H1 (cell line): Measurements from ENCODE around the gene JMJD1C. TPM values are rescaled to one million over a fixed set of nuclear protein-coding genes. Genes with fewer than 3 reads are reported as not detected.

Source experiments
- CTCF ChIA-PET: fragments of 300-600 bp; sonication (Branson Sonifier 250); formaldehyde crosslinking; loops from one replicate; lab custom pipeline; 2021; ENCODE audit not compliant: partially characterized antibody; lab: Charles Lee
- POLR2A ChIA-PET: fragments of 300-600 bp; sonication (Branson Sonifier 250); formaldehyde crosslinking; loops from one replicate; lab custom pipeline; 2021; ENCODE audit warnings: inconsistent platforms; ENCODE audit not compliant: partially characterized antibody; lab: Charles Lee
- DNase-seq, 2 experiments: peaks; one replicate each; pipeline versions ENCODE4 v3.0.0 to v3.0.0-alpha.2; 2010 to 2022; ENCODE audit warnings: low spot score in 2 of 2, low read depth in 1 of 2, mixed read lengths in 1 of 2
- FAIRE-seq: peaks from 2 replicates; lab custom pipeline; 2011; peaks lifted over from hg19 to GRCh38; lab: Jason Lieb, UNC
- H2AFZ ChIP-seq: 2 replicates; pipeline ENCODE4 v1.8.1; 2012; ENCODE audit warnings: low read length, inconsistent platforms
- H2AK5ac ChIP-seq: 2 replicates; pipeline ENCODE4 v1.6.1; 2013; ENCODE audit warnings: low read depth, low read length
- H2BK120ac ChIP-seq: replicated peaks from 2 replicates; pipeline ENCODE3; 2013; ENCODE audit warnings: low read depth, low read length, inconsistent platforms
- H2BK12ac ChIP-seq: 2 replicates; pipeline ENCODE4 v1.6.1; 2013; ENCODE audit warnings: low read depth, low read length
- H2BK15ac ChIP-seq: 2 replicates; pipeline ENCODE4 v1.6.1; 2013; ENCODE audit warnings: low read length
- H2BK20ac ChIP-seq: 2 replicates; pipeline ENCODE4 v1.6.1; 2013; ENCODE audit warnings: low read length
- H2BK5ac ChIP-seq: 2 replicates; pipeline ENCODE4 v1.6.1; 2013; ENCODE audit warnings: low read depth, low read length
- H3K14ac ChIP-seq: 2 replicates; pipeline ENCODE4 v1.6.1; 2013; ENCODE audit warnings: inconsistent platforms; ENCODE audit not compliant: insufficient read length
- H3K18ac ChIP-seq: 2 replicates; pipeline ENCODE4 v1.6.1; 2013; ENCODE audit warnings: low read length; ENCODE audit errors: extremely low read depth
- H3K23ac ChIP-seq: 2 replicates; pipeline ENCODE4 v1.6.1; 2013; ENCODE audit warnings: inconsistent platforms; ENCODE audit not compliant: insufficient read length
- H3K23me2 ChIP-seq: 2 replicates; pipeline ENCODE4 v1.6.1; 2013; ENCODE audit warnings: low read depth, low read length
- H3K27ac ChIP-seq: 2 replicates; pipeline ENCODE4 v1.6.1; 2011; ENCODE audit warnings: low read depth, low read length, inconsistent platforms
- H3K27me3 ChIP-seq, 4 experiments: replicated peaks in 1 of 4; 1 replicate in 1 of 4; 2 replicates in 3 of 4; pipeline versions ENCODE4 v1.6.1 to v1.8.1; 2011 to 2013; ENCODE audit warnings: low read length in 3 of 4, mild to moderate bottlenecking in 3 of 4, inconsistent platforms in 2 of 4, mixed read lengths in 2 of 4, moderate library complexity in 1 of 4; ENCODE audit not compliant: control insufficient read depth in 3 of 4, insufficient read depth in 3 of 4; ENCODE audit errors: extremely low read depth in 1 of 4
- H3K36me3 ChIP-seq, 4 experiments: 2 replicates each; pipeline versions ENCODE4 v1.6.1 to v1.8.1; 2011 to 2013; ENCODE audit warnings: mild to moderate bottlenecking in 4 of 4, low read length in 3 of 4, moderate library complexity in 2 of 4, control low read depth in 1 of 4, inconsistent platforms in 1 of 4; ENCODE audit not compliant: insufficient read depth in 4 of 4, control insufficient read depth in 2 of 4
- H3K4ac ChIP-seq: replicated peaks from 2 replicates; pipeline ENCODE3; 2013; ENCODE audit warnings: low read length, low read depth, mixed read lengths, inconsistent platforms; ENCODE audit not compliant: insufficient read length
- H3K4me1 ChIP-seq, 4 experiments: replicated peaks in 1 of 4; 1 replicate in 1 of 4; 2 replicates in 3 of 4; pipeline versions ENCODE4 v1.6.1 to v1.8.1; 2011 to 2013; ENCODE audit warnings: low read length in 3 of 4, inconsistent platforms in 2 of 4, mixed read lengths in 1 of 4; ENCODE audit not compliant: insufficient read depth in 4 of 4, control insufficient read depth in 3 of 4
- H3K4me2 ChIP-seq, 2 experiments: 2 replicates each; pipeline versions ENCODE4 v1.6.1 to v1.8.1; 2011 to 2013; ENCODE audit warnings: low read depth in 2 of 2, low read length in 2 of 2, control low read depth in 1 of 2, inconsistent platforms in 1 of 2, mild to moderate bottlenecking in 1 of 2; ENCODE audit not compliant: insufficient read depth in 1 of 2
- H3K4me3 ChIP-seq, 4 experiments: fragments of 200-600, 300-600 bp in 1 of 4; sonication (generic), shearing (Covaris generic), sonication (Bioruptor Twin) in 1 of 4; 2 replicates each; pipeline versions ENCODE4 v1.5.1 to v1.8.1; 2011 to 2016; ENCODE audit warnings: low read length in 4 of 4, low read depth in 3 of 4, control low read depth in 2 of 4, inconsistent platforms in 2 of 4, mild to moderate bottlenecking in 2 of 4, mixed read lengths in 1 of 4, moderate library complexity in 1 of 4; ENCODE audit not compliant: insufficient read depth in 2 of 4; ENCODE audit errors: extremely low read depth in 1 of 4
- H3K56ac ChIP-seq: replicated peaks from 2 replicates; pipeline ENCODE3; 2013; ENCODE audit warnings: low read depth, mild to moderate bottlenecking, mixed read lengths, low read length, inconsistent platforms; ENCODE audit not compliant: insufficient read length
- H3K79me1 ChIP-seq: 2 replicates; pipeline ENCODE4 v1.6.1; 2013; ENCODE audit warnings: low read depth, low read length, control low read depth
- H3K79me2 ChIP-seq, 2 experiments: 2 replicates each; pipeline versions ENCODE4 v1.6.1 to v1.8.1; 2012 to 2013; ENCODE audit warnings: low read length in 2 of 2, mild to moderate bottlenecking in 2 of 2, inconsistent platforms in 1 of 2; ENCODE audit not compliant: insufficient read depth in 2 of 2, control insufficient read depth in 1 of 2
- H3K9ac ChIP-seq, 4 experiments: replicated peaks in 1 of 4; 1 replicate in 1 of 4; 2 replicates in 3 of 4; pipeline versions ENCODE4 v1.6.1 to v1.8.1; 2011 to 2013; ENCODE audit warnings: low read depth in 3 of 4, low read length in 3 of 4, control low read depth in 2 of 4, mild to moderate bottlenecking in 2 of 4, moderate library complexity in 2 of 4, inconsistent platforms in 1 of 4; ENCODE audit errors: extremely low read depth in 1 of 4
- H3K9me3 ChIP-seq, 2 experiments: 2 replicates each; pipeline versions ENCODE4 v1.6.1 to v1.8.1; 2012 to 2013; ENCODE audit warnings: mild to moderate bottlenecking in 2 of 2, moderate library complexity in 2 of 2, control low read depth in 1 of 2, inconsistent platforms in 1 of 2, low read depth in 1 of 2, low read length in 1 of 2, mixed read lengths in 1 of 2; ENCODE audit not compliant: insufficient read depth in 2 of 2
- H4K20me1 ChIP-seq, 2 experiments: replicated peaks in 1 of 2; 2 replicates each; pipeline versions ENCODE3 to v1.8.1; 2011 to 2013; ENCODE audit warnings: inconsistent platforms in 2 of 2, low read length in 2 of 2, mild to moderate bottlenecking in 1 of 2; ENCODE audit not compliant: insufficient read depth in 2 of 2, control insufficient read depth in 1 of 2
- H4K5ac ChIP-seq: 2 replicates; pipeline ENCODE4 v1.6.1; 2013; ENCODE audit warnings: low read length, low read depth, mixed read lengths, inconsistent platforms; ENCODE audit not compliant: insufficient read length
- H4K8ac ChIP-seq: 2 replicates; pipeline ENCODE4 v1.8.0; 2013; ENCODE audit warnings: mild to moderate bottlenecking, moderate library complexity, low read length, inconsistent platforms; ENCODE audit not compliant: insufficient read depth; ENCODE audit errors: extremely low read depth
- H4K91ac ChIP-seq: replicated peaks from 2 replicates; pipeline ENCODE3; 2013; ENCODE audit warnings: low read length, mixed read lengths, inconsistent platforms; ENCODE audit not compliant: insufficient read length
- ASH2L ChIP-seq: fragments of 200-600, 300-600 bp; sonication (generic); IDR thresholded peaks from one replicate; pipeline ENCODE4 v1.7.1; 2017; ENCODE audit warnings: low read length
- CHD1 ChIP-seq: IDR thresholded peaks from 2 replicates; pipeline ENCODE4 v1.6.1; 2012; ENCODE audit warnings: low read depth, low read length, improper control_type of control experiment
- CTBP2 ChIP-seq: IDR thresholded peaks from 2 replicates; pipeline ENCODE4 v1.7.0; 2011; ENCODE audit warnings: borderline replicate concordance, mild to moderate bottlenecking, moderate library complexity, mixed read lengths, low read length; ENCODE audit not compliant: insufficient read depth, insufficient read length
- EP300 ChIP-seq, 2 experiments: IDR thresholded peaks; 1 replicate in 1 of 2; 2 replicates in 1 of 2; pipeline ENCODE4 v1.6.1; 2011 to 2012; ENCODE audit warnings: low read depth in 2 of 2, low read length in 2 of 2, mild to moderate bottlenecking in 2 of 2, borderline replicate concordance in 1 of 2, inconsistent platforms in 1 of 2, moderate library complexity in 1 of 2
- EZH2 ChIP-seq: fragments of 200-600 bp; sonication (generic); IDR thresholded peaks from 2 replicates; pipeline ENCODE4 v1.7.1; 2012; ENCODE audit warnings: low read depth, mild to moderate bottlenecking, moderate library complexity, low read length, inconsistent platforms; ENCODE audit not compliant: severe bottlenecking
- GABPA ChIP-seq: IDR thresholded peaks from 2 replicates; pipeline ENCODE4 v1.6.1; 2011; ENCODE audit warnings: mild to moderate bottlenecking, low read length, moderate library complexity, borderline replicate concordance; ENCODE audit not compliant: insufficient read depth
- GTF2F1 ChIP-seq: IDR thresholded peaks from 2 replicates; pipeline ENCODE4 v1.6.1; 2012; ENCODE audit warnings: low read depth, low read length, improper control_type of control experiment, borderline replicate concordance
- HDAC2 ChIP-seq, 2 experiments: fragments of 300-600 bp in 1 of 2; sonication (generic) in 1 of 2; IDR thresholded peaks; 2 replicates each; pipeline ENCODE4 v1.6.1; 2011 to 2012; ENCODE audit warnings: low read depth in 2 of 2, low read length in 2 of 2, mild to moderate bottlenecking in 2 of 2, moderate library complexity in 2 of 2, borderline replicate concordance in 1 of 2, inconsistent platforms in 1 of 2
- KDM5A ChIP-seq: fragments of 200-600 bp; IDR thresholded peaks from 2 replicates; pipeline ENCODE4 v1.7.1; 2012; ENCODE audit warnings: mild to moderate bottlenecking, low read length, inconsistent platforms, mixed read lengths
- NANOG ChIP-seq: IDR thresholded peaks from 2 replicates; pipeline ENCODE4 v1.6.1; 2011; ENCODE audit warnings: low read length, low read depth, mild to moderate bottlenecking, inconsistent platforms; ENCODE audit not compliant: insufficient read depth, poor library complexity, severe bottlenecking
- RBBP5 ChIP-seq: IDR thresholded peaks from 2 replicates; pipeline ENCODE4 v1.7.1; 2012; ENCODE audit warnings: low read depth, mild to moderate bottlenecking, inconsistent platforms, low read length, moderate library complexity, borderline replicate concordance
- WGBS, 2 experiments: shearing (Covaris generic) in 1 of 2; methylation state at CpG; one replicate each; pipeline versions ENCODE4 v1.1.6 to v1.1.7; 2013 to 2015; ENCODE audit warnings: low lambda C conversion rate in 2 of 2, mixed read lengths in 2 of 2, inconsistent platforms in 1 of 2, low coverage in 1 of 2, missing lambda C conversion rate in 1 of 2; ENCODE audit not compliant: insufficient replicate concordance in 2 of 2, insufficient coverage in 1 of 2, insufficient read length in 1 of 2; ENCODE audit errors: extremely low coverage in 1 of 2, missing lambda C conversion rate in 1 of 2; 5-methylcytosine and 5-hydroxymethylcytosine counted together
- polyA plus RNA-seq, 7 experiments: library from polyadenylated mRNA; depleted of rRNA in 3 of 7; stranded (reverse) in 5 of 7; unstranded in 2 of 7; fragments of >200 nt in 5 of 7; fragments of 200-250 nt in 2 of 7; gene quantifications; 1 replicate in 5 of 7; 2 replicates in 1 of 7; 4 replicates in 1 of 7; pipeline versions ENCODE4 v1.2.1 to v1.2.3, GENCODE V29; 2011 to 2013; ENCODE audit warnings: missing spikeins in 2 of 7, mixed read lengths in 2 of 7
- total RNA-seq: library from RNA; stranded (reverse); fragmentation: NEBNext Ultra II Directional; extraction: Animal tissue kit (Norgen Biotek cat#: 25700); gene quantifications from 2 replicates; pipeline ENCODE4 v1.2.1, GENCODE V29; 2021

Gene JMJD1C
- total and polyA plus RNA-seq, 2 of the 8 experiments (the other 6 are each of a cell fraction or from before 2014, with no cell fraction given): 54.5 to 210 TPM

DNA sequence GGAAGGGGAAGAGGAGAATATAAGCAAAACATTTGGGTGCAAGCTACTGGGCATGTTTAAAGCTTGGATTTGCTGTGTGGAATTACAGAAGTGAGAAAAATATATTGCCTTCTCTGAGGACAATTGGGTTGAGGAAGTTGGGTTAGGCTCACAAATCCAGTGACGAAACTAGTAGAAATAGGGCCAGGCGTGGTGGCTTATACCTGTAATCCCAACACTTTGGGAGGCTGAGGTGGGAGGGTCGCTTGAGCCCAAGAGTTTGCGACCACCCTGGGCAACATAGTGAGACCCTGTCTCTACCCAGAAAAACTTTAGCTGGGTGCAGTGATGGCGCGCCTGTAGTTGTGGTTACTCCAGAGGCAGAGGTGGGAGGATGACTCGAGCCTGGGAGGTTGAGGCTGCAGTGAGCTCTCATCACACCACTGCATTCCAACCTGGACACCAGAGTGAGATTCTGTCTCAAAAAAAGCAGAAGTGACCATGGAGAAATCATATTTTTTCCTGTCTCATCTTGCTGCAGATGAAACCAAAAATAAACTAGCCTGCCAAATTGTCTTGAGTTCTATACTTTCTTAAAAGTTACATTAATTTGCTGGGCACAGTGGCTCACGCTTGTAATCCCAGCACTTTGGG lies 310.3 kb downstream of the JMJD1C start:
- Histone ChIP-seq H2BK12ac (no peak overlapping the region), H3K4me3 (no peak overlapping the region), H4K8ac (no peak overlapping the region), H3K9me3 (no peaks in the 10 kb centered on the region), H3K27ac (no peak overlapping the region), H3K14ac (no peak overlapping the region), H3K56ac (no peak overlapping the region), H2BK120ac (no peak overlapping the region), H2AFZ (no peak overlapping the region), H2AK5ac (no peak overlapping the region), H3K18ac (no peak overlapping the region), H2BK15ac (no peak overlapping the region), H3K4ac (no peak overlapping the region), H3K79me2 (peaks cover 0 to 5% of the 10 kb centered on the region in 2 experiments; a peak in 2 of 4 replicates), H3K23ac (no peak overlapping the region), H2BK5ac (no peak overlapping the region), H4K5ac (no peak overlapping the region), H4K91ac (no peak overlapping the region), H2BK20ac (no peak overlapping the region), H3K36me3 (peaks cover 3 to 23% (median 10%) of the 10 kb centered on the region in 4 experiments; a peak in 4 of 8 replicates), H3K23me2 (no peaks in the 10 kb centered on the region), H3K4me2 (no peak overlapping the region), H3K4me1 (peaks cover 0 to 4% (median 0%) of the 10 kb centered on the region in 4 experiments; a peak in 1 of 7 replicates), H3K27me3 (no peaks in the 10 kb centered on the region), H3K9ac (no peak overlapping the region), H4K20me1 (no peaks in the 10 kb centered on the region), H3K79me1 (0 out of 2 replicates have a peak, but pooled peaks cover 2% of the 10 kb centered on the region)
- 94% methylated on average over 8 of the region's 8 CpGs; no CpG with 5 or more reads in 1 of the 2 experiments for WGBS, 2 experiments
- ChIA-PET POLR2A (interaction anchor here (2.0 kb wide), 1 partner anchor 12 kb away, joined by 7 read pairs; no protein-coding TSS in a partner anchor), CTCF (interaction anchor here (1.0 to 3.9 kb wide), 5 partner anchors 10 to 566 kb away, joined by 3 to 32 read pairs (median 22); no protein-coding TSS in a partner anchor)
- FAIRE-seq (no peak), DNase-seq (no peak)
- TF ChIP-seq NANOG: no peak
- no peak for TF ChIP-seq CHD1
- no peak for TF ChIP-seq RBBP5
- TF ChIP-seq CTBP2: no peak
- no peak for TF ChIP-seq KDM5A
- no peak for TF ChIP-seq GTF2F1
- TF ChIP-seq GABPA: no peak
- no peak for TF ChIP-seq HDAC2 (IDR thresholded peaks at IDR 0.05; ENCODE audit: borderline replicate concordance in 1 of 2, low read depth in 2 of 2, low read length in 2 of 2)
- no peak for TF ChIP-seq EZH2
- no peak for TF ChIP-seq ASH2L
- no peak for TF ChIP-seq EP300 (IDR thresholded peaks at IDR 0.05; ENCODE audit: borderline replicate concordance in 1 of 2, low read depth in 2 of 2, low read length in 2 of 2)
